Tibial nerve (tissue), 3 donors: ENCODE results near the gene MAPT.

ENCODE experiments used
- CTCF ChIP-seq, 5 experiments: fragments of 200-600 bp in 3 of 5; fragments of 450-650 bp in 2 of 5; sonication (generic) in 3 of 5; IDR thresholded peaks; one replicate each; pipeline ENCODE4 v1.5.1; 2016 to 2019; ENCODE audit warnings: antibody characterized with exemption in 5 of 5, mild to moderate bottlenecking in 3 of 5, moderate library complexity in 2 of 5
- POLR2A ChIP-seq, 2 donors: fragments of 450-650 bp; IDR thresholded peaks; one replicate each; pipeline ENCODE4 v1.6.1; 2017; ENCODE audit warnings: antibody characterized with exemption in 2 of 2, mild to moderate bottlenecking in 2 of 2, moderate library complexity in 2 of 2

DNA sequence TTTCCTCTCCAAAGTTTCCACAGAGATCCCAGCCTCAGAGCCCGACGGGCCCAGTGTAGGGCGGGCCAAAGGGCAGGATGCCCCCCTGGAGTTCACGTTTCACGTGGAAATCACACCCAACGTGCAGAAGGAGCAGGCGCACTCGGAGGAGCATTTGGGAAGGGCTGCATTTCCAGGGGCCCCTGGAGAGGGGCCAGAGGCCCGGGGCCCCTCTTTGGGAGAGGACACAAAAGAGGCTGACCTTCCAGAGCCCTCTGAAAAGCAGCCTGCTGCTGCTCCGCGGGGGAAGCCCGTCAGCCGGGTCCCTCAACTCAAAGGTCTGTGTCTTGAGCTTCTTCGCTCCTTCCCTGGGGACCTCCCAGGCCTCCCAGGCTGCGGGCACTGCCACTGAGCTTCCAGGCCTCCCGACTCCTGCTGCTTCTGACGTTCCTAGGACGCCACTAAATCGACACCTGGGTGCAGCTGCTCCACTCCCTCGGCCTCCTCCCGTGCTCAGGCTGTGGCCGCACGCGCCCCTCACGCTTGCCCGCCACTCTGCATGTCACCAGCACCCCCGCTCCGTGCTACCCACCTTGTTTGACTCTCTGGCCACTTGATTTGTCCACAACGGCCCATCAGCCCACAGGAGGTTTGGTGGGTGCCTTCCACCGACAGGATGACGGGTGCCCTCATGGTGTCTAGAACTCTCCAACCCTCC is 89.4 kb downstream of the MAPT start:
- TF ChIP-seq CTCF (IDR thresholded peaks at IDR 0.05) (no peak), POLR2A (IDR thresholded peaks at IDR 0.05) (no peak)
